GM12878 (cell line): ENCODE results near the gene RBX1. TPM values are rescaled to one million over a fixed set of nuclear protein-coding genes. Genes with fewer than 3 reads are reported as not detected.

Experiments used
- ATAC-seq: fragments of 200-7000 bp; cut with Tn5 transposase; 3 replicates; pipeline ENCODE4 v1.9.1; 2020; ENCODE audit warnings: mild to moderate bottlenecking, moderate library complexity
- BruUV-seq: library from RNA; stranded (reverse); fragments of 400-500 nt; replicated peaks from 2 replicates; lab custom pipeline; 2021; lab: Mats Ljungman, UMichigan
- CTCF ChIA-PET: fragments of 300-600 bp; sonication (Branson Sonifier 250); formaldehyde crosslinking; extraction: SDS; loops from one replicate; lab custom pipeline; 2021; ENCODE audit warnings: inconsistent platforms; lab: Yijun Ruan, JAX
- POLR2A ChIA-PET: fragments of 350-600 bp; formaldehyde crosslinking; extraction: SDS; loops from one replicate; lab custom pipeline; 2021; ENCODE audit warnings: inconsistent platforms; lab: Charles Lee
- RAD21 ChIA-PET: fragments of 300-600 bp; sonication (Branson Sonifier 250); formaldehyde crosslinking; loops from one replicate; lab custom pipeline; 2023; ENCODE audit warnings: antibody characterized with exemption; ENCODE audit not compliant: unreplicated experiment; lab: Charles Lee
- SMC1A ChIA-PET: fragments of 300-600 bp; sonication (Branson Sonifier 250); formaldehyde crosslinking; loops from one replicate; lab custom pipeline; 2023; ENCODE audit not compliant: unreplicated experiment, uncharacterized antibody; lab: Charles Lee
- DNase-seq: peaks from one replicate; pipeline ENCODE4 v3.0.0-alpha.2; 2011; ENCODE audit warnings: low read depth, low spot score
- FAIRE-seq: peaks from 3 replicates; lab custom pipeline; 2011; peaks lifted over from hg19 to GRCh38; lab: Jason Lieb, UNC
- H2AFZ ChIP-seq: 2 replicates; pipeline ENCODE4 v1.6.0; 2011; ENCODE audit warnings: low read depth, low read length, control low read depth; ENCODE audit not compliant: control insufficient read depth
- H3K27ac ChIP-seq: 2 replicates; pipeline ENCODE4 v1.5.1; 2011; ENCODE audit warnings: control low read depth; ENCODE audit not compliant: control insufficient read depth, insufficient read depth
- H3K27me3 ChIP-seq, 2 experiments: replicated peaks in 1 of 2; 2 replicates each; pipeline versions ENCODE4 v1.6.0 to v1.6.1; 2011; ENCODE audit warnings: low read length in 1 of 2; ENCODE audit not compliant: control insufficient read depth in 2 of 2, insufficient read depth in 2 of 2
- H3K36me3 ChIP-seq, 2 experiments: 2 replicates each; pipeline ENCODE4 v1.5.1; 2011; ENCODE audit warnings: low read length in 1 of 2; ENCODE audit not compliant: control insufficient read depth in 2 of 2, insufficient read depth in 2 of 2
- H3K4me1 ChIP-seq: 2 replicates; pipeline ENCODE4 v1.6.1; 2011; ENCODE audit warnings: mild to moderate bottlenecking, low read length, moderate library complexity, mixed read lengths; ENCODE audit not compliant: control insufficient read depth, insufficient read depth
- H3K4me2 ChIP-seq: 2 replicates; pipeline ENCODE4 v1.6.0; 2011; ENCODE audit warnings: control low read depth; ENCODE audit not compliant: control insufficient read depth, insufficient read depth
- H3K4me3 ChIP-seq: fragments of 200-600 bp; sonication (generic); 2 replicates; pipeline ENCODE4 v1.5.1; 2016
- H3K79me2 ChIP-seq: 2 replicates; pipeline ENCODE4 v1.6.0; 2011; ENCODE audit warnings: low read length; ENCODE audit not compliant: control insufficient read depth, insufficient read depth
- H3K9ac ChIP-seq: 2 replicates; pipeline ENCODE4 v1.8.0; 2011; ENCODE audit warnings: low read length, control low read depth, mixed read lengths; ENCODE audit not compliant: control insufficient read depth, insufficient read depth
- H3K9me3 ChIP-seq: replicated peaks from 3 replicates; pipeline ENCODE4 v1.5.1; 2011; ENCODE audit warnings: mild to moderate bottlenecking, low read length; ENCODE audit not compliant: control insufficient read depth, insufficient read depth
- H4K20me1 ChIP-seq: 2 replicates; pipeline ENCODE4 v1.6.0; 2011; ENCODE audit not compliant: control insufficient read depth, insufficient read depth
- CUX1 ChIP-seq: IDR thresholded peaks from 2 replicates; pipeline ENCODE4 v1.6.1; 2012; ENCODE audit warnings: improper control_type of control experiment, low read depth, low read length; ENCODE audit not compliant: insufficient replicate concordance
- PAX8 ChIP-seq: fragments of 450-650 bp; IDR thresholded peaks from 2 replicates; pipeline ENCODE4 v1.6.1; 2017; ENCODE audit warnings: mild to moderate bottlenecking, moderate library complexity
- POLR2AphosphoS5 ChIP-seq: IDR thresholded peaks from 2 replicates; pipeline ENCODE4 v1.6.1; 2011; ENCODE audit warnings: mild to moderate bottlenecking, low read length, inconsistent platforms
- RAD51 ChIP-seq: fragments of 450-650 bp; IDR thresholded peaks from 2 replicates; pipeline ENCODE4 v1.6.1; 2016; ENCODE audit warnings: moderate library complexity, mild to moderate bottlenecking, inconsistent platforms
- WGBS: methylation state at CpG from one replicate; pipeline ENCODE4 v1.1.6; 2016; ENCODE audit warnings: low lambda C conversion rate; ENCODE audit not compliant: insufficient replicate concordance, insufficient coverage; ENCODE audit errors: missing lambda C conversion rate; 5-methylcytosine and 5-hydroxymethylcytosine counted together
- in situ Hi-C: fragments of 300-500 bp; cut with MboI; formaldehyde crosslinking; loops from 9 replicates; pipeline ENCODE4 v1.14.3; 2018; ENCODE audit warnings: mixed read lengths
- intact Hi-C: fragments of 100-400 bp; cut with micrococcal nuclease; formaldehyde crosslinking; loops from one replicate; pipeline ENCODE4 v1.14.2; 2022; ENCODE audit not compliant: unreplicated experiment
- polyA plus RNA-seq, 11 experiments: library from polyadenylated mRNA; depleted of rRNA in 4 of 11; unstranded in 6 of 11; stranded (reverse) in 5 of 11; fragments of >200 nt; fragmentation: Nextera tagmentation in 4 of 11; fragmentation: Illumina TruSeq in 1 of 11; extraction: Ambion mirVana in 4 of 11; extraction: Trizol in 1 of 11; gene quantifications; 1 replicate in 1 of 11; 2 replicates in 10 of 11; pipeline versions ENCODE4 v1.2.1 to v1.2.3, GENCODE V29; 2011 to 2016; ENCODE audit warnings: inconsistent platforms in 2 of 11, missing spikeins in 2 of 11, low read depth in 1 of 11
- total RNA-seq, 4 experiments: library from RNA; depleted of rRNA in 3 of 4; stranded (reverse); fragments of >200 nt in 3 of 4; fragmentation: Illumina TruSeq in 1 of 4; extraction: Trizol in 1 of 4; gene quantifications; 2 replicates each; pipeline versions ENCODE4 v1.2.1 to v1.2.3, GENCODE V29; 2013 to 2021

Gene RBX1
- total and polyA plus RNA-seq, 10 of the 15 experiments (the other 5 are each of a cell fraction or from before 2014, with no cell fraction given) = 71.2 to 468 (median 184) TPM

GRCh38 chr22:41000040-41000565, 48.9 kb downstream of the RBX1 start (continued):
- no peak for TF ChIP-seq CUX1
- no peak for TF ChIP-seq POLR2AphosphoS5

GRCh38 chr22:41000941-41001721, 50.0 kb downstream of the RBX1 start:
- CTCF ChIA-PET = interaction anchor here (0.6 to 1.2 kb wide), 2 partner anchors 10 to 456 kb away, joined by 3 to 4 read pairs; no protein-coding TSS in a partner anchor
- DNase-seq = no peak
- no peak overlapping the region for H2AFZ ChIP-seq
- RAD21 ChIA-PET = interaction anchor here (1.1 to 1.2 kb wide), 2 partner anchors 168 to 236 kb away, joined by 3 to 5 read pairs; no protein-coding TSS in a partner anchor
- 61% methylated on average over 9 of the region's 9 CpGs for WGBS
- POLR2A ChIA-PET = interaction anchor here (0.6 to 0.9 kb wide), 2 partner anchors 22 to 92 kb away, joined by 4 read pairs; no protein-coding TSS in a partner anchor
- BruUV-seq = no TSS peak
- no peaks in the 10 kb centered on the region for H3K79me2 ChIP-seq
- no peak overlapping the region for H3K9ac ChIP-seq
- H3K9me3 ChIP-seq = no peaks in the 10 kb centered on the region
- in situ Hi-C loops (no loop called here), intact Hi-C loops (no loop called here)
- no peaks in the 10 kb centered on the region for H3K27me3 ChIP-seq
- no peak for FAIRE-seq
- H3K4me2 ChIP-seq = no peak overlapping the region
- no peaks in the 10 kb centered on the region for H4K20me1 ChIP-seq
- no peak for ATAC-seq
- no peak overlapping the region for H3K4me3 ChIP-seq
- TF ChIP-seq RAD51 (no peak), PAX8 (no peak)
- H3K36me3 ChIP-seq = no peaks in the 10 kb centered on the region
- H3K27ac ChIP-seq = no peak overlapping the region
- SMC1A ChIA-PET = interaction anchor here (0.6 kb wide), 1 partner anchor 1720 kb away, joined by 3 read pairs; no protein-coding TSS in a partner anchor
- H3K4me1 ChIP-seq = no peaks in the 10 kb centered on the region
